Measurements from ENCODE around the gene TMEM138.

The TMEM138 gene

GRCh38 chr11:61403658-61404057 is 41.5 kb downstream of the TMEM138 start:
- no peak overlapping the region for H3K4me3 ChIP-seq (replicated peaks; ENCODE audit: insufficient read depth, low read length)
- no peaks in the 10 kb centered on the region for H3K27me3 ChIP-seq (ENCODE audit: insufficient read depth, poor library complexity, severe bottlenecking)
- peak in 1 of 2 experiments; percentile 31 for DNase-seq (ENCODE audit: low read depth in 1 of 2, low spot score in 1 of 2)
- no peak for TF ChIP-seq REST (IDR thresholded peaks at IDR 0.05; ENCODE audit: insufficient replicate concordance, low read depth)
- TF ChIP-seq, protein P1, sequence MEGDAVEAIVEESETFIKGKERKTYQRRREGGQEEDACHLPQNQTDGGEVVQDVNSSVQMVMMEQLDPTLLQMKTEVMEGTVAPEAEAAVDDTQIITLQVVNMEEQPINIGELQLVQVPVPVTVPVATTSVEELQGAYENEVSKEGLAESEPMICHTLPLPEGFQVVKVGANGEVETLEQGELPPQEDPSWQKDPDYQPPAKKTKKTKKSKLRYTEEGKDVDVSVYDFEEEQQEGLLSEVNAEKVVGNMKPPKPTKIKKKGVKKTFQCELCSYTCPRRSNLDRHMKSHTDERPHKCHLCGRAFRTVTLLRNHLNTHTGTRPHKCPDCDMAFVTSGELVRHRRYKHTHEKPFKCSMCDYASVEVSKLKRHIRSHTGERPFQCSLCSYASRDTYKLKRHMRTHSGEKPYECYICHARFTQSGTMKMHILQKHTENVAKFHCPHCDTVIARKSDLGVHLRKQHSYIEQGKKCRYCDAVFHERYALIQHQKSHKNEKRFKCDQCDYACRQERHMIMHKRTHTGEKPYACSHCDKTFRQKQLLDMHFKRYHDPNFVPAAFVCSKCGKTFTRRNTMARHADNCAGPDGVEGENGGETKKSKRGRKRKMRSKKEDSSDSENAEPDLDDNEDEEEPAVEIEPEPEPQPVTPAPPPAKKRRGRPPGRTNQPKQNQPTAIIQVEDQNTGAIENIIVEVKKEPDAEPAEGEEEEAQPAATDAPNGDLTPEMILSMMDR (IDR thresholded peaks at IDR 0.05; ENCODE audit: insufficient read depth, low read length), result no peak
- no peak for TF ChIP-seq GABPA (IDR thresholded peaks at IDR 0.05; ENCODE audit: low read depth)
- TF ChIP-seq SPI1 (IDR thresholded peaks at IDR 0.05; ENCODE audit: borderline replicate concordance, low read depth), result no peak
- no peak for TF ChIP-seq POLR2AphosphoS5 (IDR thresholded peaks at IDR 0.05; ENCODE audit: low read depth)
- H3K27ac ChIP-seq (replicated peaks), result no peak overlapping the region

GRCh38 chr11:61404103-61404502 is 41.9 kb downstream of the TMEM138 start:
- Histone ChIP-seq H3K27me3 (ENCODE audit: insufficient read depth, poor library complexity, severe bottlenecking) (no peaks in the 10 kb centered on the region), H3K4me3 (replicated peaks; ENCODE audit: insufficient read depth, low read length) (no peak overlapping the region), H3K27ac (replicated peaks) (no peak overlapping the region)
- DNase-seq (ENCODE audit: low read depth in 1 of 2, low spot score in 1 of 2), result no peak
- TF ChIP-seq POLR2AphosphoS5 (IDR thresholded peaks at IDR 0.05; ENCODE audit: low read depth) (no peak), GABPA (IDR thresholded peaks at IDR 0.05; ENCODE audit: low read depth) (no peak), REST (IDR thresholded peaks at IDR 0.05; ENCODE audit: insufficient replicate concordance, low read depth) (no peak), SPI1 (IDR thresholded peaks at IDR 0.05; ENCODE audit: borderline replicate concordance, low read depth) (no peak)
- TF ChIP-seq, protein P1 (IDR thresholded peaks at IDR 0.05; ENCODE audit: insufficient read depth, low read length), result no peak

DNA sequence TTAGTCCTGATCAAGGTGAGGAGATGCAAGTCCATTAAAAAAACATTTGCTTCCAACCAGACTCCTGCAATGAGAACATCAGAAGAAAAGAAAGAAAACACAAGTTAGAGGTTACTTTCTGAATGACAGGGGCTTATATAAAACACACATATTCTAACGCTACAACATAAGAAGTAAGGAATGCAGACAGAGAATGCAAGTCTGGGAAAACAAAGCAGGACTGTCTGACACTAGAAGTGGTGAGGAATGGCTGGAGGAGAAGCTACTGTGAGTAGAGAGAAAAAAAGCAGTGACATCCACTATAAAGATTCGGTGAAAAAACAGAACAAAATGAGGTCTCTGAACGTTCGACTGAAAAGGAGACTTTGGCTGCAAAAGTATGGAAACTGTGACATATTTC is 42.5 kb downstream of the TMEM138 start:
- DNase-seq (ENCODE audit: low read depth in 1 of 2, low spot score in 1 of 2), result no peak
- H3K27me3 ChIP-seq (ENCODE audit: insufficient read depth, poor library complexity, severe bottlenecking), result no peaks in the 10 kb centered on the region
- H3K4me3 ChIP-seq (replicated peaks; ENCODE audit: insufficient read depth, low read length), result no peak overlapping the region
- no peak for TF ChIP-seq SPI1 (IDR thresholded peaks at IDR 0.05; ENCODE audit: borderline replicate concordance, low read depth)
- TF ChIP-seq REST (IDR thresholded peaks at IDR 0.05; ENCODE audit: insufficient replicate concordance, low read depth), result no peak
- TF ChIP-seq, protein P1 (IDR thresholded peaks at IDR 0.05; ENCODE audit: insufficient read depth, low read length), result no peak
- TF ChIP-seq POLR2AphosphoS5 (IDR thresholded peaks at IDR 0.05; ENCODE audit: low read depth), result no peak
- TF ChIP-seq GABPA (IDR thresholded peaks at IDR 0.05; ENCODE audit: low read depth), result no peak
- H3K27ac ChIP-seq (replicated peaks), result no peak overlapping the region
